ENCODE measurements around the gene RTBDN.
A peak's percentile ranks its signal among the peaks of the same experiment; 100 is the strongest.

The RTBDN gene

DNA sequence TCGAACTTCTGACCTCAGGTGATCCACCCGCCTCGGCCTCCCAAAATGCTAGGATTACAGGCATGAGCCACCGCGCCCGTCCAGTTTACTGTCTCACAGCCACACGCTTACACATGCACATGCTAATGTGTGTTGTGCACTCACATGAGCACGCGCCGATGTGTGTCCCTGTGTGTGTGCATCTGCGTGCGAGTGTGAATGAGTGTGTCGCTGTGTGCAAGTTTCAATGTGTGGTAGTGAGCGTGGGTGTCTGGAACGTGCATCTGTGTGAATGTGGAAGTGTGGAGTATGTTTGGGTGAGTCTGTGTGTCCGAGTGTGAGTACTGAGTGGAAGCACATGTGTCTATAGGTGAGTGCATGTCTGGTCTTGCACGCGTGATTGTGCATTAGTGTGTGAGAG, 8.1 kb upstream of the RTBDN start:
- H3K9me3 ChIP-seq (ENCODE audit: insufficient read depth, low read length, severe bottlenecking) = no peaks in the 10 kb centered on the region
- no peak for ATAC-seq (ENCODE audit: insufficient read depth, low read depth)
- TF ChIP-seq, protein P1, sequence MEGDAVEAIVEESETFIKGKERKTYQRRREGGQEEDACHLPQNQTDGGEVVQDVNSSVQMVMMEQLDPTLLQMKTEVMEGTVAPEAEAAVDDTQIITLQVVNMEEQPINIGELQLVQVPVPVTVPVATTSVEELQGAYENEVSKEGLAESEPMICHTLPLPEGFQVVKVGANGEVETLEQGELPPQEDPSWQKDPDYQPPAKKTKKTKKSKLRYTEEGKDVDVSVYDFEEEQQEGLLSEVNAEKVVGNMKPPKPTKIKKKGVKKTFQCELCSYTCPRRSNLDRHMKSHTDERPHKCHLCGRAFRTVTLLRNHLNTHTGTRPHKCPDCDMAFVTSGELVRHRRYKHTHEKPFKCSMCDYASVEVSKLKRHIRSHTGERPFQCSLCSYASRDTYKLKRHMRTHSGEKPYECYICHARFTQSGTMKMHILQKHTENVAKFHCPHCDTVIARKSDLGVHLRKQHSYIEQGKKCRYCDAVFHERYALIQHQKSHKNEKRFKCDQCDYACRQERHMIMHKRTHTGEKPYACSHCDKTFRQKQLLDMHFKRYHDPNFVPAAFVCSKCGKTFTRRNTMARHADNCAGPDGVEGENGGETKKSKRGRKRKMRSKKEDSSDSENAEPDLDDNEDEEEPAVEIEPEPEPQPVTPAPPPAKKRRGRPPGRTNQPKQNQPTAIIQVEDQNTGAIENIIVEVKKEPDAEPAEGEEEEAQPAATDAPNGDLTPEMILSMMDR (IDR thresholded peaks at IDR 0.05; ENCODE audit: borderline replicate concordance, extremely low read depth, low read length, poor library complexity, severe bottlenecking) = no peak
- TF ChIP-seq EZH2 (IDR thresholded peaks at IDR 0.05; ENCODE audit: borderline replicate concordance, low read depth, low read length, severe bottlenecking) = no peak
- H4K20me1 ChIP-seq (ENCODE audit: insufficient read depth, low read length) = peaks cover 30% of the 10 kb centered on the region
- no peak overlapping the region for H2AFZ ChIP-seq (ENCODE audit: low read depth, low read length)
- H3K4me3 ChIP-seq (ENCODE audit: low read depth in 1 of 2, low read length in 2 of 2) = no peak overlapping the region
- no peaks in the 10 kb centered on the region for H3K27me3 ChIP-seq (ENCODE audit: insufficient read depth, low read length, poor library complexity)
- H3K4me2 ChIP-seq (ENCODE audit: insufficient read depth, low read length) = no peak overlapping the region
- no peak for DNase-seq
- H3K27ac ChIP-seq (ENCODE audit: low read length) = no peak overlapping the region
- H3K4me1 ChIP-seq (ENCODE audit: insufficient read depth, low read length) = peaks cover 33% of the 10 kb centered on the region
- H3K36me3 ChIP-seq (ENCODE audit: insufficient read depth, low read length) = peaks cover 12% of the 10 kb centered on the region
- H3K79me2 ChIP-seq (ENCODE audit: insufficient read depth, low read length) = peaks cover 39% of the 10 kb centered on the region
- H3K9ac ChIP-seq (ENCODE audit: low read depth, low read length) = no peak overlapping the region

DNA sequence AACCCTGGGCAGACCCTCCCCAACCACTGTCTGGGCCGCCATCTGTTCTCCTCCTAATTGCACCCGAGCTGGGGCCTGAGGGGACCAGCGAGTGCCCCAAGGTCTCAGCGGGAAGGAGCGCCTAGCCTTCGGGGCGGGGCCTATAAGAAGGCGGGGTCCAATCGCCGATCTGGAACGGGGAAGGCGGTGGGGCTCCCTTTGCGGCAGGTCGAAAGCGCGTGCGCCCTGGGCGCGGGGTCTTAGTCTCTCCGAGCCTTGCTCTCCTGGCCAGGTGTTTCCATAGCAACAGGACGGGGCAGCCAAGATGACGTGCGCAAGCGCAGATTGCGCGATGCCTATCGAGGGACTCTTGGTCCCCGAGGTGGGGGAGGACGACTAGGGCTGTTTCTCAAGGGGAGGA, 6.7 kb upstream of the RTBDN start:
- H3K4me2 ChIP-seq (ENCODE audit: insufficient read depth, low read length) = no peak overlapping the region
- H3K9ac ChIP-seq (ENCODE audit: low read depth, low read length) = no peak overlapping the region
- H3K9me3 ChIP-seq (ENCODE audit: insufficient read depth, low read length, severe bottlenecking) = no peaks in the 10 kb centered on the region
- H2AFZ ChIP-seq (ENCODE audit: low read depth, low read length) = no peak overlapping the region
- H3K27me3 ChIP-seq (ENCODE audit: insufficient read depth, low read length, poor library complexity) = no peaks in the 10 kb centered on the region
- ATAC-seq (ENCODE audit: insufficient read depth, low read depth) = no peak
- TF ChIP-seq EZH2 (IDR thresholded peaks at IDR 0.05; ENCODE audit: borderline replicate concordance, low read depth, low read length, severe bottlenecking) = no peak
- TF ChIP-seq, protein P1 (IDR thresholded peaks at IDR 0.05; ENCODE audit: borderline replicate concordance, extremely low read depth, low read length, poor library complexity, severe bottlenecking) = no peak
- no peak for DNase-seq
- peaks cover 9% of the 10 kb centered on the region; the same call in 1 of the 2 replicates for H3K36me3 ChIP-seq (ENCODE audit: insufficient read depth, low read length)
- peaks cover 30% of the 10 kb centered on the region; the same call in 1 of the 2 replicates for H4K20me1 ChIP-seq (ENCODE audit: insufficient read depth, low read length)
- H3K4me1 ChIP-seq (ENCODE audit: insufficient read depth, low read length) = peaks cover 33% of the 10 kb centered on the region
- peaks cover 39% of the 10 kb centered on the region for H3K79me2 ChIP-seq (ENCODE audit: insufficient read depth, low read length)
- no peak overlapping the region for H3K27ac ChIP-seq (ENCODE audit: low read length)
- H3K4me3 ChIP-seq (ENCODE audit: low read depth in 1 of 2, low read length in 2 of 2) = no peak overlapping the region

DNA sequence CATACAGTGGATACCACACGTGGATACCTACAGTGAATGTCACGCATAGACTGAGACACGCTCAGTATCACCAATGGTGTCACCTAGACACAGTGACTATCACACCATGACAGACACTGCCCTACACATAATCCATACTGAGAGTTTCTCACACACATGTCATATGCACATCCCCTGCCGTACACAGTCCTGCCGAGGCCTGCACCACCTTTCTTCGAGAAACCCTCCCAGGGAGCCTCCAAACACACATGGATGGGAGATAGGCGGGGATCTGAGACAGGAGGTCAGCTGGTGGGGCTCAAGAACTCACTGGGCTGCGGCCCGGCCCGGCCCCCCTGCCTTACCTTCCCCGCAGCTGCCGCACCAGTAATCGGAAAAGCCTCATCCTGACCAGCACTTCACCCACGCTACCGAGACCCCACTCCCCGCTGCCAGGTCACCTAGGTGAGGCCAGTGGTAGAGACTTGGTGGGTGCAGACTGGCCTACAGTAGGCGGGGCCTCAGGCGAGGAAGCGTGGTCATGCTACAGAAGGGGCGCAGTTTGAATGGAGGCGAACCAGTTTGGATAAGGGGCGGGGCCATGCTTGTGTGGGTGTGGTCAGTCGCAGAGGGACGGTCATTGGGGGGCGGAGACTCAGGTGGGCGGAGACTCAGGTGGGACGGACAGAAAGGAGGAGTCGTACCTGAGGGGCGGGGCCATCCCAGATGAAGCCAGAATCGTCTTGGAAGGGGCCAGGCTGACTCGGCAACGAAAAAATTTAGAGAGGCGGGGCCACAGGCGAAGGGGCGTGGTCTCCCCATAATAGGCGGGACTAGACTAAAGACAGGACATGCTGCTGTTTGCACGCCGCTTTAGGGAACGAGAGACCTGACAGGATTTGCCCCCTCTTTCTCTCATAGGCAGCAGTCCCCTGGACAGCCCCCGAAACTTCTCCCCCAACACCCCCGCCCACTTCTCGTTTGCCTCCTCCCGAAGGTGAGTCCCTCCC, 6.0 kb upstream of the RTBDN start:
- H3K27me3 ChIP-seq (ENCODE audit: insufficient read depth, low read length, poor library complexity) = no peaks in the 10 kb centered on the region
- H3K36me3 ChIP-seq (ENCODE audit: insufficient read depth, low read length) = peaks cover 9% of the 10 kb centered on the region; the same call in 1 of the 2 replicates
- TF ChIP-seq EZH2 (IDR thresholded peaks at IDR 0.05; ENCODE audit: borderline replicate concordance, low read depth, low read length, severe bottlenecking) = no peak
- TF ChIP-seq, protein P1 (IDR thresholded peaks at IDR 0.05; ENCODE audit: borderline replicate concordance, extremely low read depth, low read length, poor library complexity, severe bottlenecking) = no peak
- peaks cover 30% of the 10 kb centered on the region; the same call in 1 of the 2 replicates for H4K20me1 ChIP-seq (ENCODE audit: insufficient read depth, low read length)
- H3K4me1 ChIP-seq (ENCODE audit: insufficient read depth, low read length) = peaks cover 33% of the 10 kb centered on the region
- peak overlapping the region; percentile 41; the same call in 1 of the 2 replicates for H3K4me2 ChIP-seq (ENCODE audit: insufficient read depth, low read length)
- no peak overlapping the region for H2AFZ ChIP-seq (ENCODE audit: low read depth, low read length)
- ATAC-seq (ENCODE audit: insufficient read depth, low read depth) (no peak), DNase-seq (peak; percentile 44)
- H3K79me2 ChIP-seq (ENCODE audit: insufficient read depth, low read length) = peaks cover 39% of the 10 kb centered on the region
- H3K9ac ChIP-seq (ENCODE audit: low read depth, low read length) = no peak overlapping the region
- H3K9me3 ChIP-seq (ENCODE audit: insufficient read depth, low read length, severe bottlenecking) = no peaks in the 10 kb centered on the region
- no peak overlapping the region for H3K27ac ChIP-seq (ENCODE audit: low read length)
- H3K4me3 ChIP-seq (ENCODE audit: low read depth in 1 of 2, low read length in 2 of 2) = no peak overlapping the region

Data from DND-41 (cell line).